NCI-H510A (cell line): Measurements from ENCODE around the gene KCTD18.

Source experiments
- DNase-seq: peaks from one replicate; lab custom pipeline; 2025; lab: John Stamatoyannopoulos, UW

The KCTD18 gene

GRCh38 chr2:200454927-200455801 lies 54.7 kb downstream of the KCTD18 start:
- no peak for DNase-seq

- no peak for DNase-seq
Measured at GRCh38 chr2:200453853-200454534, 55.9 kb downstream of the KCTD18 start.

- DNase-seq, result no peak
Measured at GRCh38 chr2:200453142-200453852, 56.6 kb downstream of the KCTD18 start.

GRCh38 chr2:200452377-200452776 lies 57.5 kb downstream of the KCTD18 start:
- DNase-seq, result no peak

- DNase-seq, result no peak
Measured at GRCh38 chr2:200451511-200451910, 58.4 kb downstream of the KCTD18 start.

- no peak for DNase-seq
Measured at GRCh38 chr2:200450288-200450687, 59.6 kb downstream of the KCTD18 start.

GRCh38 chr2:200449149-200449548 lies 60.7 kb downstream of the KCTD18 start:
- DNase-seq, result no peak

- DNase-seq, result no peak
Measured at GRCh38 chr2:200448455-200448854, 61.4 kb downstream of the KCTD18 start.

GRCh38 chr2:200447139-200447855 lies 62.6 kb downstream of the KCTD18 start:
- DNase-seq, result no peak

- no peak for DNase-seq
Measured at GRCh38 chr2:200446612-200447011, 63.3 kb downstream of the KCTD18 start.

GRCh38 chr2:200445284-200445683 lies 64.6 kb downstream of the KCTD18 start:
- no peak for DNase-seq

GRCh38 chr2:200444530-200444929 lies 65.3 kb downstream of the KCTD18 start:
- no peak for DNase-seq

GRCh38 chr2:200443916-200444315 lies 66.0 kb downstream of the KCTD18 start:
- no peak for DNase-seq

GRCh38 chr2:200443376-200443775 lies 66.5 kb downstream of the KCTD18 start:
- no peak for DNase-seq

GRCh38 chr2:200442471-200442870 lies 67.4 kb downstream of the KCTD18 start:
- DNase-seq, result no peak

GRCh38 chr2:200439981-200440380 lies 69.9 kb downstream of the KCTD18 start:
- DNase-seq, result no peak
